ENCODE results near the gene KANSL1. TPM values are rescaled to one million over a fixed set of nuclear protein-coding genes. Genes with fewer than 3 reads are reported as not detected.

The KANSL1 gene
- total and polyA plus RNA-seq, 2 experiments from 2014 or later: 49.0 to 206 TPM

DNA sequence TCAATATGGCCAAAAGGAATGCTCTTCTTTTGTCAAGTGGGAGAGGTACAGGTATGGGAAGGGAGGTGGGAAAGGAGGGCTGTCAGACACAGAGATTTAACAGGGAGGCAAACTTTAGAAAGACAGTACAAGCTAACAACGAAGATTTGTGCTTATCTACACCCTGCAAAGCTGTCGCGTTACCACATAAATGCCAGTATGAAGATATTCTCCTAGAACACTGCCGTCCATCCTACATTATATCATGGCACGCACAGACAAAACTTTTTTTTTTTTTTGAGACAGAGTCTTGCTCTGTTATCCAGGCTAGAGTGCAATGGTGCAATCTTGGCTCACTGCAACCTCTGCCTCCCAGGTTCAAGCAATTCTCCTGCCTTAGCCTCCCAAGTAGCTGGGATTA is 143.6 kb downstream of the KANSL1 start:
- peaks cover 19% of the 10 kb centered on the region; the same call in 1 of the 2 replicates for H4K20me1 ChIP-seq (replicated peaks; ENCODE audit: insufficient read depth)
- H3K4me3 ChIP-seq: no peak overlapping the region
- peaks cover 32% of the 10 kb centered on the region for H3K79me2 ChIP-seq (replicated peaks; ENCODE audit: insufficient read depth)
- no peaks in the 10 kb centered on the region for H3K27me3 ChIP-seq (ENCODE audit: insufficient read depth)
- Mint-ChIP-seq H3K4me3 (no peak overlapping the region), H3K36me3 (ENCODE audit: low read depth) (peaks cover 75% of the 10 kb centered on the region), H3K9me3 (no peaks in the 10 kb centered on the region), H3K27ac (no peak overlapping the region), H3K4me1 (peaks cover 10% of the 10 kb centered on the region), H3K27me3 (ENCODE audit: insufficient read depth, low read depth, poor library complexity) (peaks cover 5% of the 10 kb centered on the region)
- no peak for ATAC-seq
- no peak for TF ChIP-seq EZH2 (IDR thresholded peaks at IDR 0.05; ENCODE audit: low read depth, unreplicated experiment)
- no peak for TF ChIP-seq EZH2phosphoT487 (IDR thresholded peaks at IDR 0.05; ENCODE audit: unreplicated experiment)
- TF ChIP-seq CREB1 (CRISPR knock-in tag; IDR thresholded peaks at IDR 0.05; ENCODE audit: low read depth): no peak
- TF ChIP-seq, protein P1, sequence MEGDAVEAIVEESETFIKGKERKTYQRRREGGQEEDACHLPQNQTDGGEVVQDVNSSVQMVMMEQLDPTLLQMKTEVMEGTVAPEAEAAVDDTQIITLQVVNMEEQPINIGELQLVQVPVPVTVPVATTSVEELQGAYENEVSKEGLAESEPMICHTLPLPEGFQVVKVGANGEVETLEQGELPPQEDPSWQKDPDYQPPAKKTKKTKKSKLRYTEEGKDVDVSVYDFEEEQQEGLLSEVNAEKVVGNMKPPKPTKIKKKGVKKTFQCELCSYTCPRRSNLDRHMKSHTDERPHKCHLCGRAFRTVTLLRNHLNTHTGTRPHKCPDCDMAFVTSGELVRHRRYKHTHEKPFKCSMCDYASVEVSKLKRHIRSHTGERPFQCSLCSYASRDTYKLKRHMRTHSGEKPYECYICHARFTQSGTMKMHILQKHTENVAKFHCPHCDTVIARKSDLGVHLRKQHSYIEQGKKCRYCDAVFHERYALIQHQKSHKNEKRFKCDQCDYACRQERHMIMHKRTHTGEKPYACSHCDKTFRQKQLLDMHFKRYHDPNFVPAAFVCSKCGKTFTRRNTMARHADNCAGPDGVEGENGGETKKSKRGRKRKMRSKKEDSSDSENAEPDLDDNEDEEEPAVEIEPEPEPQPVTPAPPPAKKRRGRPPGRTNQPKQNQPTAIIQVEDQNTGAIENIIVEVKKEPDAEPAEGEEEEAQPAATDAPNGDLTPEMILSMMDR (conservative IDR thresholded peaks at IDR 0.05; ENCODE audit: low read depth in 2 of 2): no peak
- no peak for TF ChIP-seq POLR2AphosphoS5 (IDR thresholded peaks at IDR 0.05; ENCODE audit: low read depth)
- TF ChIP-seq ZNF331 (CRISPR knock-in tag; IDR thresholded peaks at IDR 0.05; ENCODE audit: low read depth): no peak
- H3K4me1 ChIP-seq (ENCODE audit: insufficient read depth): no peaks in the 10 kb centered on the region
- DNase-seq (ENCODE audit: low spot score): no peak
- no peak overlapping the region for H2AFZ ChIP-seq
- peaks cover 5% of the 10 kb centered on the region; the same call in 1 of the 2 replicates for H3F3A ChIP-seq (replicated peaks; ENCODE audit: low read depth)
- H3K9me2 ChIP-seq (ENCODE audit: insufficient read depth): no peaks in the 10 kb centered on the region
- H3K4me2 ChIP-seq: no peak overlapping the region
- H3K27ac ChIP-seq (ENCODE audit: low read depth): no peak overlapping the region
- H3K36me3 ChIP-seq (ENCODE audit: insufficient read depth): peaks cover 38% of the 10 kb centered on the region; the same call in 1 of the 2 replicates

DNA sequence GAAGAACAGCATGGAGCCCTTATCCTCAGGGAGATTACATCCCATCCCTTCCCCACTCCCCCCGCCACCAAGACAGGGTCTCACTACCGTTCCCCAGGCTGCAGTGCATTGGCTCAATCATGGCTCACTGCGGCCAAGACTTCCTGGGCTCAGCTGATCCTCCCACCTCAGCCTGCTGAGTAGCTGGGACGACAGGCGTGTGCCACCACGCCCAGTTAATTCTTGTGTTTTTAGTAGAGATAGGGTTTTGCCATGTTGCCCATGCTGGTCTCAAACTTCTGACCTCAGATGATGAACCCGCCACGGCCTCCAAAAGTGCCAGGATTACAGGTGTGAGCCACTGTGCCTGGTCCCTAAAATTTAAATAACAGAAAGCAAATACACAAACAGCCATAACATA is 145.4 kb downstream of the KANSL1 start:
- Histone ChIP-seq H3K4me3 (no peak overlapping the region), H3K36me3 (ENCODE audit: insufficient read depth) (peaks cover 48% of the 10 kb centered on the region), H4K20me1 (replicated peaks; ENCODE audit: insufficient read depth) (peaks cover 19% of the 10 kb centered on the region), H2AFZ (no peak overlapping the region), H3K79me2 (replicated peaks; ENCODE audit: insufficient read depth) (peaks cover 28% of the 10 kb centered on the region), H3K4me2 (no peak overlapping the region), H3K9me2 (ENCODE audit: insufficient read depth) (no peaks in the 10 kb centered on the region), H3K27ac (ENCODE audit: low read depth) (no peak overlapping the region), H3F3A (replicated peaks; ENCODE audit: low read depth) (peaks cover 9% of the 10 kb centered on the region; the same call in 1 of the 2 replicates), H3K27me3 (ENCODE audit: insufficient read depth) (no peaks in the 10 kb centered on the region), H3K4me1 (ENCODE audit: insufficient read depth) (no peaks in the 10 kb centered on the region)
- ATAC-seq (no peak), DNase-seq (ENCODE audit: low spot score) (no peak)
- Mint-ChIP-seq H3K9me3 (no peaks in the 10 kb centered on the region), H3K4me1 (peaks cover 18% of the 10 kb centered on the region), H3K4me3 (no peak overlapping the region), H3K27me3 (ENCODE audit: insufficient read depth, low read depth, poor library complexity) (peaks cover 3% of the 10 kb centered on the region), H3K27ac (no peak overlapping the region), H3K36me3 (ENCODE audit: low read depth) (peaks cover 78% of the 10 kb centered on the region)
- TF ChIP-seq REST (IDR thresholded peaks at IDR 0.05; ENCODE audit: unreplicated experiment) (no peak), ZNF462 (CRISPR knock-in tag; IDR thresholded peaks at IDR 0.05) (no peak), ZNF114 (CRISPR knock-in tag; IDR thresholded peaks at IDR 0.05) (no peak), NANOG (IDR thresholded peaks at IDR 0.05; ENCODE audit: borderline replicate concordance) (no peak), POLR2AphosphoS5 (IDR thresholded peaks at IDR 0.05; ENCODE audit: low read depth) (no peak), CREB1 (CRISPR knock-in tag; IDR thresholded peaks at IDR 0.05; ENCODE audit: low read depth) (no peak), EZH2 (IDR thresholded peaks at IDR 0.05; ENCODE audit: low read depth, unreplicated experiment) (no peak), EZH2phosphoT487 (IDR thresholded peaks at IDR 0.05; ENCODE audit: unreplicated experiment) (no peak)
